Keratinocyte (primary cell): ENCODE results near the gene MAD1L1. TPM values are rescaled to one million over a fixed set of nuclear protein-coding genes. Genes with fewer than 3 reads are reported as not detected.

Experiments used
- DNase-seq: peaks from one replicate; pipeline ENCODE4 v3.0.0-alpha.2; 2011; ENCODE audit warnings: low read depth, missing footprints, low spot score
- FAIRE-seq: peaks from 2 replicates; lab custom pipeline; 2011; peaks lifted over from hg19 to GRCh38; lab: Jason Lieb, UNC
- H2AFZ ChIP-seq: 2 replicates; pipeline ENCODE4 v1.6.0; 2012; ENCODE audit warnings: low read length, control low read depth, inconsistent platforms; ENCODE audit not compliant: control insufficient read depth
- H3K27ac ChIP-seq: 2 replicates; pipeline ENCODE4 v1.5.1; 2011; ENCODE audit warnings: low read length; ENCODE audit not compliant: control insufficient read depth, insufficient read depth
- H3K27me3 ChIP-seq: 3 replicates; pipeline ENCODE4 v1.6.0; 2011; ENCODE audit warnings: low read length; ENCODE audit not compliant: control insufficient read depth, insufficient read depth; ENCODE audit errors: extremely low read depth
- H3K36me3 ChIP-seq, 2 experiments: 2 replicates in 1 of 2; 3 replicates in 1 of 2; pipeline ENCODE4 v1.5.1; 2011; ENCODE audit warnings: low read length in 2 of 2, mild to moderate bottlenecking in 1 of 2; ENCODE audit not compliant: control insufficient read depth in 2 of 2, insufficient read depth in 2 of 2; ENCODE audit errors: extremely low read depth in 1 of 2
- H3K4me1 ChIP-seq: 3 replicates; pipeline ENCODE4 v1.5.1; 2011; ENCODE audit warnings: low read length; ENCODE audit not compliant: control insufficient read depth, insufficient read depth; ENCODE audit errors: extremely low read depth
- H3K4me2 ChIP-seq: 3 replicates; pipeline ENCODE4 v1.6.0; 2011; ENCODE audit warnings: low read depth, low read length; ENCODE audit not compliant: control insufficient read depth, insufficient read depth; ENCODE audit errors: extremely low read depth
- H3K4me3 ChIP-seq, 3 experiments: fragments of 200-600 bp in 1 of 3; sonication (generic) in 1 of 3; 2 replicates in 2 of 3; 3 replicates in 1 of 3; pipeline ENCODE4 v1.5.1; 2011 to 2016; ENCODE audit warnings: low read length in 3 of 3, mild to moderate bottlenecking in 3 of 3, control low read depth in 2 of 3, inconsistent platforms in 1 of 3, low read depth in 1 of 3, mixed read lengths in 1 of 3, mixed run types in 1 of 3, moderate library complexity in 1 of 3; ENCODE audit not compliant: control insufficient read depth in 2 of 3, insufficient read depth in 2 of 3; ENCODE audit errors: extremely low read depth in 1 of 3
- H3K79me2 ChIP-seq: 2 replicates; pipeline ENCODE4 v1.6.0; 2012; ENCODE audit warnings: low read length; ENCODE audit not compliant: control insufficient read depth, insufficient read depth
- H3K9ac ChIP-seq: 3 replicates; pipeline ENCODE4 v1.6.0; 2011; ENCODE audit warnings: low read length; ENCODE audit not compliant: control insufficient read depth, insufficient read depth; ENCODE audit errors: extremely low read depth
- H3K9me1 ChIP-seq: 3 replicates; pipeline ENCODE4 v1.6.0; 2011; ENCODE audit warnings: low read length; ENCODE audit not compliant: control insufficient read depth, insufficient read depth; ENCODE audit errors: extremely low read depth
- H3K9me3 ChIP-seq: 2 replicates; pipeline ENCODE4 v1.5.1; 2012; ENCODE audit warnings: low read depth, low read length; ENCODE audit not compliant: control insufficient read depth
- H4K20me1 ChIP-seq: 3 replicates; pipeline ENCODE4 v1.6.0; 2011; ENCODE audit warnings: low read length; ENCODE audit not compliant: control insufficient read depth, insufficient read depth; ENCODE audit errors: extremely low read depth
- CTCF ChIP-seq, 3 experiments: IDR thresholded peaks in 1 of 3; conservative IDR thresholded peaks in 1 of 3; optimal IDR thresholded peaks in 1 of 3; 2 replicates in 2 of 3; 3 replicates in 1 of 3; pipeline versions ENCODE3 to v1.5.1; 2011; ENCODE audit warnings: low read length in 3 of 3, mild to moderate bottlenecking in 3 of 3, moderate library complexity in 2 of 3, control low read depth in 1 of 3, inconsistent platforms in 1 of 3; ENCODE audit not compliant: insufficient read depth in 2 of 3; ENCODE audit errors: extremely low read depth in 1 of 3
- EZH2 ChIP-seq: IDR thresholded peaks from one replicate; pipeline ENCODE4 v1.6.1; 2012; ENCODE audit warnings: inconsistent platforms, mild to moderate bottlenecking, low read length, moderate library complexity
- dilution Hi-C: fragments of 300-500 bp; cut with MboI; formaldehyde crosslinking; loops from one replicate; pipeline ENCODE4 v1.7.0; 2020; ENCODE audit warnings: low sequenced_read_pairs; ENCODE audit not compliant: extremely low pct_ligation_motif_present
- polyA plus RNA-seq, 5 experiments: library from polyadenylated mRNA; depleted of rRNA in 3 of 5; stranded (reverse) in 3 of 5; stranded (forward) in 1 of 5; unstranded in 1 of 5; fragments of >200 nt; gene quantifications; 1 replicate in 1 of 5; 2 replicates in 3 of 5; 3 replicates in 1 of 5; pipeline versions ENCODE4 v1.2.1 to v1.2.3, GENCODE V29; 2011 to 2012; ENCODE audit warnings: missing spikeins in 2 of 5, low read depth in 1 of 5, low replicate concordance in 1 of 5

MAD1L1 gene
- polyA plus RNA-seq, 1 donor (not counting 4 experiments of a cell fraction or from before 2014, with no cell fraction given), result 18.0 TPM

DNA sequence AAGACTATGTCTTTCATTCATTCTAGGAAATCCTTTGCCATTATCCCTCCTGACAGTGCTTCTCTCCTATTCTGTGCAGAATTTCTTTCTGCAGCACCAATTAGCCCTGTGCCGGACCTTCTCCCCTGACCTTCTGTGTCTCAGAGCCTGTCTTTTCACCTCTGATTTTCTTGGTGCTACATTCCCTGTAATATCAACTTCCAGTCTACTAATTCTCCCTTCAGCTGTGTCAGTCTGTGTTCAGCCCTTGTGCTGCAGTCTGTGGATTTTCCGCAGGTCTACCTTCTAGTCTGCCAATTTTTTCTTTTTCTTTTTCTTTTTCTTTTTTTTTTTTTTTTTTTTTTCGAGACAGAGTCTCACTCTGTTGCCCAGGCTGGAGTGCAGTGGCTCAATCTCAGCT lies 446.9 kb downstream of the MAD1L1 start:
- TF ChIP-seq EZH2 (no peak), CTCF (optimal IDR thresholded peaks at IDR 0.05 in 1 of 3, IDR thresholded peaks at IDR 0.05 in 1 of 3, conservative IDR thresholded peaks at IDR 0.05 in 1 of 3; ENCODE audit: extremely low read depth in 1 of 3, insufficient read depth in 2 of 3, low read length in 3 of 3) (no peak)
- Histone ChIP-seq H3K9me1 (no peaks in the 10 kb centered on the region), H4K20me1 (no peaks in the 10 kb centered on the region), H3K27me3 (peaks cover 3% of the 10 kb centered on the region), H3K27ac (no peak overlapping the region), H2AFZ (no peak overlapping the region), H3K4me2 (no peak overlapping the region), H3K4me3 (no peak overlapping the region), H3K36me3 (no peaks in the 10 kb centered on the region), H3K9me3 (no peaks in the 10 kb centered on the region), H3K79me2 (no peaks in the 10 kb centered on the region), H3K9ac (no peak overlapping the region), H3K4me1 (no peaks in the 10 kb centered on the region)
- FAIRE-seq (no peak), DNase-seq (no peak)
- dilution Hi-C loops, result no loop called here

DNA sequence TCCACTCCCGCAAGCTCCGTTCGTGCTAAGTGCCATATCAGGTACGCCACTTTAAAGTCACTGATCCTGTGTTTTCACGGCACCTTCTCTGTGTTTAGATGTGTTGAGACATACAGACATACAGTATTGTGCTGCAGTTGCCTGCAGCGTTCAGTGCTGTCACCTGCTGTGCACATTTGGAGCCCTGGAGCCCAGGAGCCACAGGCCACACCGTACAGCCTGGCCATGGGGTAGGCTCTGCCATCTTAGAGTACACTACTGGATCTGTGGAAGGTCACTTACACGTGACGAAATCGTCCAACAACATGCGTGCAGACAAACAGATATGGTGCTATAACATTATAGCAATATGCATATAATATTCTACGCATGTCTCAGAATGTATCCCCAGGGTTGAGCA lies 451.4 kb downstream of the MAD1L1 start:
- FAIRE-seq (no peak), DNase-seq (no peak)
- no peak overlapping the region for H3K4me2 ChIP-seq
- H3K4me3 ChIP-seq, result no peak overlapping the region
- no peak for TF ChIP-seq EZH2
- no peak for TF ChIP-seq CTCF (optimal IDR thresholded peaks at IDR 0.05 in 1 of 3, IDR thresholded peaks at IDR 0.05 in 1 of 3, conservative IDR thresholded peaks at IDR 0.05 in 1 of 3; ENCODE audit: extremely low read depth in 1 of 3, insufficient read depth in 2 of 3, low read length in 3 of 3)
- H3K36me3 ChIP-seq, result no peaks in the 10 kb centered on the region
- no peaks in the 10 kb centered on the region for H3K9me3 ChIP-seq
- no peaks in the 10 kb centered on the region for H4K20me1 ChIP-seq
- H3K4me1 ChIP-seq, result no peaks in the 10 kb centered on the region
- no peaks in the 10 kb centered on the region for H3K79me2 ChIP-seq
- H3K9me1 ChIP-seq, result no peaks in the 10 kb centered on the region
- dilution Hi-C loops, result no loop called here
- no peak overlapping the region for H2AFZ ChIP-seq
- H3K9ac ChIP-seq, result no peak overlapping the region
- peaks cover 3% of the 10 kb centered on the region for H3K27me3 ChIP-seq
- no peak overlapping the region for H3K27ac ChIP-seq
